GM23248 (cell line): ENCODE data around the gene ADAMTS6. TPM values are rescaled to one million over a fixed set of nuclear protein-coding genes. Genes with fewer than 3 reads are reported as not detected.
"Not testable (repeated sequence)": the region's sequence is repeated elsewhere in the genome, so short reads cannot be mapped to it uniquely, and the experiment has no call there.

Experiments
- DNase-seq: peaks from one replicate; pipeline ENCODE4 v3.0.0-alpha.2; 2015
- H2AFZ ChIP-seq: fragments of 200-600 bp; sonication (generic); 2 replicates; pipeline ENCODE4 v1.6.1; 2016; ENCODE audit warnings: antibody characterized with exemption
- H3F3A ChIP-seq: fragments of 200-600 bp; sonication (generic); 2 replicates; pipeline ENCODE4 v1.6.1; 2016; ENCODE audit warnings: mild to moderate bottlenecking, antibody characterized with exemption, mixed run types; ENCODE audit not compliant: insufficient read depth
- H3K27ac ChIP-seq: fragments of 200-600 bp; sonication (generic); 2 replicates; pipeline ENCODE4 v1.5.1; 2016; ENCODE audit warnings: mild to moderate bottlenecking
- H3K27me3 ChIP-seq: fragments of 200-600 bp; sonication (generic); replicated peaks from 2 replicates; pipeline ENCODE4 v1.6.1; 2016; ENCODE audit warnings: mild to moderate bottlenecking; ENCODE audit not compliant: insufficient read depth
- H3K36me3 ChIP-seq: fragments of 200-600 bp; sonication (generic); 2 replicates; pipeline ENCODE4 v1.6.1; 2016; ENCODE audit warnings: low read depth, mild to moderate bottlenecking
- H3K4me1 ChIP-seq: fragments of 200-600 bp; sonication (generic); 2 replicates; pipeline ENCODE4 v1.6.1; 2016; ENCODE audit warnings: mild to moderate bottlenecking; ENCODE audit not compliant: insufficient read depth
- H3K4me2 ChIP-seq: fragments of 200-600 bp; sonication (generic); one replicate; pipeline ENCODE4 v1.6.1; 2016; ENCODE audit warnings: mild to moderate bottlenecking; ENCODE audit not compliant: unreplicated experiment
- H3K4me3 ChIP-seq: fragments of 200-600 bp; sonication (generic); 2 replicates; pipeline ENCODE4 v1.5.1; 2016; ENCODE audit warnings: mild to moderate bottlenecking
- H3K79me2 ChIP-seq: fragments of 200-600 bp; sonication (generic); 2 replicates; pipeline ENCODE4 v1.6.1; 2016; ENCODE audit warnings: mild to moderate bottlenecking; ENCODE audit not compliant: insufficient read depth
- H3K9ac ChIP-seq: fragments of 200-600 bp; sonication (generic); 2 replicates; pipeline ENCODE4 v1.6.1; 2016; ENCODE audit warnings: mild to moderate bottlenecking
- H3K9me2 ChIP-seq: fragments of 200-600 bp; sonication (generic); 2 replicates; pipeline ENCODE4 v1.6.1; 2016; ENCODE audit warnings: mixed run types, mild to moderate bottlenecking, moderate library complexity; ENCODE audit not compliant: insufficient read depth
- H3K9me3 ChIP-seq: fragments of 200-600 bp; sonication (generic); one replicate; pipeline ENCODE4 v1.6.1; 2017; ENCODE audit warnings: low read depth
- H4K20me1 ChIP-seq: fragments of 200-600 bp; sonication (generic); 2 replicates; pipeline ENCODE4 v1.6.0; 2016; ENCODE audit not compliant: insufficient read depth
- EZH2 ChIP-seq: fragments of 200-600 bp; sonication (generic); IDR thresholded peaks from 2 replicates; pipeline ENCODE4 v1.6.1; 2018; ENCODE audit warnings: antibody characterized with exemption, mild to moderate bottlenecking; ENCODE audit not compliant: insufficient read depth, poor library complexity, severe bottlenecking
- EZH2phosphoT487 ChIP-seq: fragments of 200-600 bp; sonication (generic); IDR thresholded peaks from 2 replicates; pipeline ENCODE4 v1.6.1; 2018; ENCODE audit warnings: antibody characterized with exemption, moderate library complexity, mild to moderate bottlenecking, low read depth; ENCODE audit not compliant: insufficient read depth
- WGBS, 2 experiments: methylation state at CpG; one replicate each; pipeline ENCODE4 v1.1.6; 2015 to 2017; ENCODE audit warnings: low lambda C conversion rate in 2 of 2, low coverage in 1 of 2; ENCODE audit errors: missing lambda C conversion rate in 2 of 2; 5-methylcytosine and 5-hydroxymethylcytosine counted together
- in situ Hi-C: fragments of 300-500 bp; cut with MboI; formaldehyde crosslinking; loops from 2 replicates; pipeline ENCODE4 v1.15.0; 2020
- polyA plus RNA-seq: library from polyadenylated mRNA; unstranded; fragments of >200 nt; fragmentation: Nextera tagmentation; extraction: Ambion mirVana; gene quantifications from 2 replicates; pipeline ENCODE4 v1.2.1, GENCODE V29; 2016
- total RNA-seq: library from RNA; depleted of rRNA; stranded (reverse); fragments of >200 nt; shearing (Covaris generic); gene quantifications from 2 replicates; pipeline ENCODE4 v1.2.3, GENCODE V29; 2014

Gene ADAMTS6
- total and polyA plus RNA-seq, 2 experiments from 2014 or later = 10.1 to 76.0 TPM

DNA sequence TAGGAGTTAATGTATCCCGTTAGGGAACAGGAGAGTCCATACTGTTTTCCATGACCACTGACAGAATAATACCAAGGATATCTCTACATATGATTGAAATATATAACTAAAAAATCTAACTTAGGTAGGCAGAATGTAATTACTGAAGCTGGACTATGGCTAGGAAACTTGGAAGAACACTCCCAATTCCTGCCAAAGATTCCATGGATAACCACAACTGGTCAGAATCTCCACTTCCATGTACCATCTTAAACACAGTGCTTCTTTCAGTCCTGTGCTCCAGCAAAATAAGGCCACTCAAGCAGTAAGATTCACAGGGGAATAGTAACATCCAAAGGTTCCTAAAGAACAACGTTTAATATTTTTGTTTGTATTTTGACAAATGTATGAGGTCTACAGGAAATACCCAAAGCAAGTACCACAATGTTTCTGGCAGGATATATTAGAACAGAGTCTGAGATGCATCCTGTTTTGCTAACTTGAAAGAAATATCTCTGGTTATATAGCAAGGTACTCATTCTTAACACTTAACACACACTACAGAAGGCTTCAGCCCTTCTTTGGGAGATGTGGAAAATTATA is 295.0 kb downstream of the ADAMTS6 start:
- no peak overlapping the region for H3K9ac ChIP-seq
- no peak overlapping the region for H3K4me2 ChIP-seq

DNA sequence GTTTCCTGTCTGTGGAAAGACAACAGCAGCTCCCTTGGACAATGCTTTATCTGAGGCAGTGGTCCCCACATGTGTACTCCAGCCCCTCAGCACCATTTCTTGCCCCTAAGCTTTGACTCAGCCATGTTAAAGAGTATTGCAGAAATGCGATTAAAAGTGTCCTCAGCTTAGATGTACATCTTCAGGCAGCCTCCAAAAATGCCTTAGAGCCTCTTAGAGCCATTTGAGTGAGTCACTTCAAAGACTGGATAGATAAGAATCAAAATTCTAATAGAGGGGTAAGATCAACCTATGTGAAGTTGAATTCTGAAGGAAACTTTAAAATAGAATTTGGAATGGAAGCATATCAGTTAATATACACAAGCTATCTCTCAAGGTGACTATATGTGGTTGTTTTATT is 296.3 kb downstream of the ADAMTS6 start:
- Histone ChIP-seq H4K20me1 (no peaks in the 10 kb centered on the region), H3K27ac (peak overlapping the region; percentile 55), H3K4me3 (no peak overlapping the region), H3K4me1 (peaks cover 37% of the 10 kb centered on the region), H3K36me3 (peaks cover 51% of the 10 kb centered on the region), H3K79me2 (peaks cover 17% of the 10 kb centered on the region), H3F3A (peaks cover 59% of the 10 kb centered on the region), H3K9me2 (no peaks in the 10 kb centered on the region), H3K9ac (no peak overlapping the region), H3K9me3 (no peaks in the 10 kb centered on the region), H3K27me3 (no peaks in the 10 kb centered on the region), H2AFZ (no peak overlapping the region), H3K4me2 (peak overlapping the region; percentile 25)
- in situ Hi-C loops = no loop called here
- peak; percentile 66 for DNase-seq
- TF ChIP-seq EZH2 (no peak), EZH2phosphoT487 (no peak)
- WGBS, 2 experiments = 83 to 94% methylated on average over 1 of the region's 1 CpG

More for the DNA sequence above, 295.0 kb downstream of the ADAMTS6 start:
- no peaks in the 10 kb centered on the region for H3K9me3 ChIP-seq
- H2AFZ ChIP-seq = no peak overlapping the region
- H3K36me3 ChIP-seq = peaks cover 40% of the 10 kb centered on the region
- no peaks in the 10 kb centered on the region for H3K27me3 ChIP-seq
- H4K20me1 ChIP-seq = no peaks in the 10 kb centered on the region
- peak overlapping the region; percentile 55 for H3K27ac ChIP-seq
- H3K4me1 ChIP-seq = peaks cover 48% of the 10 kb centered on the region
- peaks cover 70% of the 10 kb centered on the region for H3F3A ChIP-seq
- WGBS, 2 experiments = 91 to 94% methylated on average over 2 of the region's 2 CpGs
- no peak overlapping the region for H3K4me3 ChIP-seq
- no peak for TF ChIP-seq EZH2phosphoT487
- TF ChIP-seq EZH2 = no peak
- peaks cover 17% of the 10 kb centered on the region for H3K79me2 ChIP-seq
- in situ Hi-C loops = no loop called here
- no peak for DNase-seq
- no peaks in the 10 kb centered on the region for H3K9me2 ChIP-seq

DNA sequence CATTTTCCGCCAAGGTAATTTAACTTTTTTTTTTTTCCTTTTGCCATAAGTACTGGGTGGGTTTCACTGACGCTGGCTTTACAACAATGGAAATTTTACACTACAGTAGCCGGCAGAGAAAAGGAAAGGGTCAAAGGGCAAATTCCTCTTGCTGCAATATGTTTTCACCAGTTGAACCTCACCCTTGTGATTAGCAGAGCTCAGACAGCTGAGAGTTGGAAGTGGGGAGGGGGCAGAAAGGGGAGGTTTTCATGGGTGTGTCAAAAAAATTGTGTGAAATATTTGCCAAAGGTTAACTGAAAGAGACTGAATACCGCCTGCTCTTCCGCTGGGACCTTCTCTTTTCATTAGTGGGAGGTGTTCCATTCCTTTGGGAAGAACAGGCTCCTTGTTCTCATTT is 296.9 kb downstream of the ADAMTS6 start:
- in situ Hi-C loops = no loop called here
- Histone ChIP-seq H3K27me3 (no peaks in the 10 kb centered on the region), H3K9me2 (no peaks in the 10 kb centered on the region), H3K9me3 (no peaks in the 10 kb centered on the region), H3K9ac (no peak overlapping the region), H3F3A (peaks cover 55% of the 10 kb centered on the region), H3K4me3 (no peak overlapping the region), H4K20me1 (no peaks in the 10 kb centered on the region), H2AFZ (no peak overlapping the region), H3K79me2 (peaks cover 17% of the 10 kb centered on the region), H3K36me3 (peaks cover 52% of the 10 kb centered on the region), H3K27ac (peak overlapping the region; percentile 55), H3K4me2 (no peak overlapping the region), H3K4me1 (peaks cover 33% of the 10 kb centered on the region)
- DNase-seq = no peak
- WGBS, 2 experiments = 89 to 93% methylated on average over 5 of the region's 5 CpGs
- TF ChIP-seq EZH2phosphoT487 = no peak
- no peak for TF ChIP-seq EZH2

DNA sequence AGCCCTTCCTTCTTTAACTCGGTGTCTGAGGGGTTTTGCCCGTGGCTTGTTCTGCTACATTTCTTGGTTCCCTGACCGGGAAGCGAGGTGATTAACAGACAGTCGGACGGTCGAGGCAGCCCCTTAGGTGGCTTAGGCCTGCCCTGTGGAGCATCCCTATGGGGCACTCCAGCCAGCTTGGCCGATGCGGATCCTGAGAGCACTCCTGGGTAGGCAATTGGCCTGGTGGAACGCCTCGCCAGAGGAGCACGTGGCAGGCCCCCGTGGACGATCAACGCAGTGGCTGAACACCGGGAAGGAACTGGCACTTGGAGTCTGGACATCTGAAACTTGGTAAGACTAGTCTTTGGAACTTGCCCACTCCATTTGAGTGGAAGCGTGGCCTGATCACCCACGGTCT is 307.5 kb downstream of the ADAMTS6 start:
- H3K27ac ChIP-seq, H3K4me1 ChIP-seq, H3K9me3 ChIP-seq, H3K4me2 ChIP-seq, H2AFZ ChIP-seq, H3K27me3 ChIP-seq, H4K20me1 ChIP-seq, H3K4me3 ChIP-seq, H3K9ac ChIP-seq, DNase-seq, H3K79me2 ChIP-seq, H3K9me2 ChIP-seq, in situ Hi-C loops: not testable (repeated sequence)
- H3K36me3 ChIP-seq = peaks cover 38% of the 10 kb centered on the region
- WGBS, 2 experiments = 97% methylated on average over 18 of the region's 18 CpGs
- peaks cover 19% of the 10 kb centered on the region for H3F3A ChIP-seq

DNA sequence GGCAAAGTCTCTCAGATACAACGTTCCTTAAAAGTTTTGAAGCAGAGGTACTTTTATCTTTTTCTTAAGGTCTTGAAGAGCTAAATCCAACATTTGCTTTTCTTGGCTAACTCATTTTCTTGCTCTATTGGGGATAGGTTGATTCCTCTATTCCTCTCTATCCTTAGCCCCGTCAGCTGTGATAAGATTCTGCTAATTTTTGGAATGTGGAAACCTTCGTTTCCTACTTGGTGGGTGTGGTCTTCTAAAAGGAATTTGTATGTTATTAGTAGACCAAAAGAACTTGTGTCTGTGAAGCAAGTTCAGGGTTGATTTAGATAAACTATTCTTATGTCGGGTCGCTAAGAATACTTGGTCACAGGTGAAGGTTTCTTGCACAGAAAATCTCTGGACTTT is 308.6 kb downstream of the ADAMTS6 start:
- no peaks in the 10 kb centered on the region for H3K9me3 ChIP-seq
- H3K79me2 ChIP-seq = peaks cover 10% of the 10 kb centered on the region; the same call in 1 of the 2 replicates
- H3K9ac ChIP-seq = peak overlapping the region; percentile 26
- peaks cover 19% of the 10 kb centered on the region for H3F3A ChIP-seq
- no peaks in the 10 kb centered on the region for H3K9me2 ChIP-seq
- H3K4me3 ChIP-seq = no peak overlapping the region
- in situ Hi-C loops = no loop called here
- H3K36me3 ChIP-seq = peaks cover 38% of the 10 kb centered on the region
- peak overlapping the region; percentile 84 for H3K27ac ChIP-seq
- no peak for DNase-seq
- H3K4me2 ChIP-seq = peak overlapping the region; percentile 25
- H4K20me1 ChIP-seq = no peaks in the 10 kb centered on the region
- WGBS, 2 experiments = 87 to 89% methylated on average over 5 of the region's 5 CpGs
- H2AFZ ChIP-seq = no peak overlapping the region
- TF ChIP-seq EZH2 = no peak
- TF ChIP-seq EZH2phosphoT487 = no peak
- no peaks in the 10 kb centered on the region for H3K27me3 ChIP-seq
- H3K4me1 ChIP-seq = peaks cover 9% of the 10 kb centered on the region
